SW480 (cell line): ENCODE data around the gene ACTRT2.

Source experiments
- DNase-seq: peaks from one replicate; pipeline ENCODE4 v3.0.0-alpha.2; 2016; ENCODE audit warnings: low spot score

Gene ACTRT2

DNA sequence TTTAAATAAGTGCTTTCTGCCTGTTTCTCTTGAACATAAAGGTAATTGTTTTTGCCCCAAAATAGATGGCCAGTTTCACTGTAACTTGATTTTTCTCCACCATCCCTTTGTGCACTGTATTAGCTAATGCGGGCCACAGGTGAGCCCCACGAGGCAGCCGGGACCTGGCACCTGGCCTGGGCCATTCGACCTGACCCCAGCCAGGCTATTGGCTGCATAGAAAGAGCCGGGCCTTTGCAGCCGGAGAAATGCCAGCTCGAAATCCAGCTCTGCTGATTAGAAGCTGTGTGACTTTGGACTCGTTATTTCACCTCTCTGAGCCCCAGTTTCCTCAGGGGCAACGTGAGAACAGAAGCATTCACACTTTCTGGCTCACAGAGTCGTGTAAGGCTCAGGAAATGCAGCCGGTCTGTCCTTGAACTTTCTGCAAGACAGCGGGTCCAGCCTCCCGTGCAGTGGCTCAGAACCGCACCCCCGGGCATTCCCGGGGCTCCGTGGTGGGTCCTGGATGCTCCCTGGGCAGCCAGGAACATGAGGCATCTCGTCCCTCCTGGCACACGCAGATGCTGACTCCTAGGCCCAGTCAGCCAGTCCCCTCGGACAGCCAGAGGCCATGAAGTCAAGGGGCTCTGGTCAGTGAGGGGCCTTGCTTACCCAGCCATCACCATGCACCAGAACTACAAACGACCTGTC lies 37.4 kb upstream of the ACTRT2 start:
- no peak for DNase-seq

DNA sequence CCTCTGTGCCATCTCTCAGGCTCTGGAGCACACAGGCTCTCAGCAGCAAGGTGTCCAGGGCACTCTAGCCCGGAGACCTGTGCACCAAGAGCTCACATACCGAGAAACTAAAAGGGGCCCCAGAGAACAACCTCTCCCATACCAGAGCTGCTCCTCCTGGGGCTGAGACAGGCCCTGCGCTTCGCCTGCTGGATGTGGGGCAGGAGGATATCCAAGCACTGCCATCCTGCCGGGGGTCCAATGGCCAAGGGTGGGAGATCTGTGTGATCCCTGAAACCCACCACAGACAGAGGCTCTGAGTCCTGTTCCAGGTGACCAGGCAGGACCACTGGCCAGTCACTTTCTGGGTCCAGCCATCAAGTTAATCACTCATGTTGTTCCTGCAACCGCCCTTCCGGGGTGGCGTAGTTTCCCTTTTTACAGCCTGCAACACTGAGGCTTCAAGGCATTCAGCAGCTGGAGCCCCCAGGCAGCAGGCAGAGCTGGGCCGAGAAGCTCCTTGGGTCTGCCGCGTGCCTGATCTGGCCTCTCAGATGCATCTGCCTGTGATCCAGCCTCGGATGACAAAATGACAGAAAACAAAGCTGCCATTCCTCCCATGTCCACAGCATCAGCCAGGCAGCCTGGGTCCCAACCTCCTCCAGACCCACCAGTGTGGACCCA lies 36.7 kb upstream of the ACTRT2 start:
- no peak for DNase-seq

DNA sequence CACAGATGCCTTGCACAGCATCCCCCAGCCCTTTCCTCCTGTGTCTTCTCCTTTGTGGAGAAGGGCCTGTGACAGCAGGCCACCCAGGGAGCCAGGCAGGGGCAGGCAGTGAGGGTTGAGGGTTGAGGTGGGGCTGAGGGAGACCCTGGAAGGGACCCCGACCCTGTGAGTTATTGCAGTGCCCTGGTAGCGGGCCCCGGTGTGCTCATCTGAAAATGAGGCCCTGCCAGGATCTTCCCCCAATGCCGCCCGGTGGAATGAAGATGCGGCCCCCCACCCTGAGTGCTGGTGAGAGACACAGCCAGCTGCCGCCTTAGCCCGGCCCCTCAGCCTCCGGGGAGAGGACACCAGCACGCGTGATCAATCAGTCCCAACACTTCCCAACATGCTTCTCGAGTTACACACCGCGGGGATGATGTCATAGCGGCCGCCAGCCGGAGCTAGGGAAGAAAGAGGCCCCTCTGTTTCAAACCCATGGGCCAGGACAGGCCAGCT lies 36.2 kb upstream of the ACTRT2 start:
- DNase-seq: no peak

DNA sequence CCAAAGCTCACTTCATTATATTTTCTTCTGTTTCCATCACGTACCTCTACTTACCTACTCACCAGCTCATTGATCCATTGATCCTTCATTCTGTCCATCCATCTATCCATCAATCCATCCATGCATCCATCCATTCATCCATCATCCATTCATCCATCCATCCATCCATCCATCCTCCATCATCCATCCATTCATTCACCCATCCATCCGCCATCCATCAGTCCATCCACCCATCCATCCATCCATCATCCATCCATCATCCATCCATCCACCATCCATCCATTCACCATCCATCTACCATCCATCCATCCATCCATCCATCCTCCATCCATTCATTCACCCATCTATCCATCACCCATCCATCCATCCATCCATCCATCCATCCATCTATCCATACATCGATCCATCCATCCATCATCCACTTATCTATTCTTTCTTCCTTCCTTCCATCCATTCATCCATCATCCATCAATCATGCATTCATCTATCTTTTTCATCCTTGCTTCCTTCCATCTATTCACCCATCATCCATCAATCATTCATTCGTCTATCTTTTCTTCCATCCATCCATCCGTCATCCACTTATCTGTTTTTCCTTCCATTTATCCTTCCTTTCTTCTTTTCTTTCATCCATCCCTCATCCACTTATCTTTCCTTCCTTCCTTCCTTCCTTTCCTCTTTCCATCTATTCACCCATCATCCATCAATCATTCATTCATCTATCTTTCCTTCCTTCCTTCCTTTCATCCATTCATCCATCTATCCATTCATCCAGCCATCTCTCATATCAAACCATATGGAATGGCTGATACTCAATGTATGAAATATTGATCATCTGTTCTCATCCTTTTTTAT lies 35.3 kb upstream of the ACTRT2 start:
- no peak for DNase-seq

DNA sequence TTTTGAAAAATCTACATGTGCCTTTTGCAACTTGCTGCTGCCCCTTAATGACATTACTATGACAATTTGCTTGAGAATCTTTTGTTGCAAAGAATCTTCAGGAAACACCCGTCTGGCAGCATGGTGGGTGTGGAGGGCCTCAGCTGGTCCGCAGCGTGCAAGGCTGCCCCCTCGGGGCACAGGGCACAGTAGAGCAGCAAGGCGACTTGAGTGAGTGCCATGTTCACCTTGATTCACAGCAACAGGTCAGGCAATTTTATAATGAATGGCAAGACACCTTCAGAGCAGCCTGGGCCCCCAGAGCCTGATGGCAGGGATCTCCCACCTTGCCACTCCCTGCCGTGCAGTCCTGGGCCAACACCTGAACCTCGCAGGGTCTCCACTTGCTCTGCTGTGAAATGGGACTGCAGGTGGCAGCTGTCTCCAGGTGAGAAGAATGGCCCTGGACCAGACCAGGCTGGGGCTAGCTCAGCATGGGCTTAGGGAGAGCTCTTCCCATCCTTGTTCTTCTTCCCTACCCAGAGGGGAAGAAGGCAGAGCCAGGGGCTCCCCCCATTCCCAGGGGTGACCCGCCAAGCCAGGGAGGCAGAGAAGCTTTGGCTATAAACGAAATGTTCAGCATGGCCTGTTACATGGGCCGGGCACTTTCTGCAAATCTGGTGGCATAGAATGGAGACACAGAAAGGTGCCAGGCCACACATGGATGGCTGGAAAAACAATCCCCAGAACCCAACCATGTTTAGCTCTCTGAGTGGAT lies 34.5 kb upstream of the ACTRT2 start:
- DNase-seq: no peak

DNA sequence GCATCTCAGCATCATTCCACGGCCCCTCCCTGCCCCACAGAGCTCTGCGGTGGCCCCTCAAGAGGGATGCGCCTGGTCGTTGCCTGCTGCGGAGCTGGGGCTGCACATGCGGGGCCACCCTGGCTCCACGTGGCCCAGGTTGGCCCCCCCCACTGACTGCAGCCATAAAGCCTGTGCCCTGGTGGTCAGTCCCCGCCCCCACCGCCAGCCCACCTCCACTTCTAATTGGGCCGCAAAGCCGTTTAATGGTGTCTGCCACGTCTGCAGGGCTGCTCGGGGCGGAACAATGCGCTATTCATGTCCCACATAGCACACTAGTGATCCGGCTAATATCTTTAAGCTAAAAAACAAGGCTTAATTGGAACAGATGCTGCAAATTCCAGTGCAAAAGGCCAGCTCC lies 33.5 kb upstream of the ACTRT2 start:
- no peak for DNase-seq

DNA sequence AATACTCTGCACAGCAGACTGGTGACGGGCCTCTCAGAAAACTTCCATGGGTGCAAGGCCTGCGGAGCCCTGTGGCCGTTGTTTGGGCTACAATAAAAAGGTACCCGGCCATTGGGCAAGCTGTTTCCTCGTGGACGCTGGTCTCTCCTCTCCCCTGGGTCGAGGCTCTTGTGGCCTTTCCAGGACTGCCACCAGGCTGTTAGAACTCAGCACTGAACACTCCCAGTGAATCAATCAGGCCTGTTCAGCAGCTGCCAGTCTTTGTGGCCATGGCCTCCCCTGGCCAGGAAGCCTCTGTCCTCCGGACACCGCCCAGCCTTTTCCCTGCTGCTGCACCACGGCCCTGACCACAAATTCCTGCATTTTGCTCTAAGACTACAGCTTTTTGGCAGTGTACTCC lies 33.0 kb upstream of the ACTRT2 start:
- no peak for DNase-seq

DNA sequence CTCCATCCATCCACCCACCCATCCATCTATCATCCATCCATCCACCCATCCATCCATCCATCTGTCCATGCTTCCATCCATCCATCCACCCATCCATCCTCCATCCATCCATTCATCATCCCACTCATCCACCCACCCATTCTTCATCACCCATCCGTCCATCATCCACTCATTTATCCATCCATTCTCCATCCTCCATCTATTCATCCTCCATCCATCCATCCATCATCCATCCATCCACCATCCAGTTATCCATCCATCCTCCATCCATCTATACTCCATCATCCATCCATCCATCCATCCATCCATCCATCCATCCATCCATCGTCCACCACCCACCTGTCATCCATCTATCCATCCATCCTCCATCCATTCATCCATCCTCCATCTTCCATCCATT lies 32.1 kb upstream of the ACTRT2 start:
- DNase-seq: no peak

DNA sequence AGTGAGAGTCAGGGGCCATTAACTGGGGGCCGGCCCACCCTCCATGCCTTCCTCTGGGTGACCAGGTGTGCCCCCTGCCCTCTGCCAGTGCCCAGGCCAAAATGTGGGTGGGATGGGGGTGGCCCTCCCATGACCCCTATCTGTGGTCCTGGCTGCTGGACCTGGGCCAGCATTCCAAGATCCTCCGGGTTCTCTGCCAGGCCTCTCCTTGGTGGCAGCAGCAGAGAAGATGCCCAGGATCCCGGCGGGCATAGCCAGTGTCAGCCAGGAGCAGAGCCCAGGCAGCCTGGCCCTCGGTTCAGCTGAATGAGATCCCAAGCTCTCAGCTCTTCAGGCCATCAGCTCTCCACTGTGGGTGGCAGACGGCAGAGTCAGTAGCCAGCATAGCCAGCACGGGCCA lies 31.3 kb upstream of the ACTRT2 start:
- no peak for DNase-seq

DNA sequence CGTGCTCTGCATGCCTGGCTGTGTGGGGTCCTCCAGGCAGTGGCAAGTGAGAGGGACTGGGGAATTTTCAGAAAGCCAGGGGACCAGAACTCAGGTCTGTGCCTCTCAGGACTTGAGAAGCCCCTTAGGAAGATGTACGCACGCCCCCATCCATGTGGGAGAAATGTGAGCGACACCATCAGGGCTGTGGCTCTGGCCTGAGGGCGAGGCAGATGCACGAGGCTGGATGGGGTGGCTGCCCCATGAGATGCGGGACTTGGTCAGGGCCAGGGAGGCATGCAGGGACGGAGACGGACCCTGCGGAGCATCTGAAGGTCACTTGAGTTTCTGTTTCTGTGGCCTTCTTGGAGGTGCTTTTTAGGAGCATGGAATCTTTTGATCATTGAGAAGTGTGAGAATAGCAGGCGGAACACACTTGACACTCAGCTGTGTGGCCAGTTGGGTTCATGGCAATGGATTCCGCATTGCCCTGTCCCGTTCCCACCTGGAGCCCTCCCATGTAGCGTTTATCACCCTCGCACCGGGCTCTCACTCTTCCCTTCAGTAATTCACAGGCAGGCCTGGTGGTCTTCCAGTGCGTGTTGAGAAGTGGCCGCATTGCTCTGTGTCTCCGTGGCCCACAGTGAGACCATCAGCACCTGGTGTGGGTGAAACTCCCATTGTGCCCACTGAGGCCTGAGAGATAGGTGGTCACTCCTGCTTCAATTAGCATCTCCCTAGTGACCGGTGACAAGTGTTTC lies 30.7 kb upstream of the ACTRT2 start:
- no peak for DNase-seq

DNA sequence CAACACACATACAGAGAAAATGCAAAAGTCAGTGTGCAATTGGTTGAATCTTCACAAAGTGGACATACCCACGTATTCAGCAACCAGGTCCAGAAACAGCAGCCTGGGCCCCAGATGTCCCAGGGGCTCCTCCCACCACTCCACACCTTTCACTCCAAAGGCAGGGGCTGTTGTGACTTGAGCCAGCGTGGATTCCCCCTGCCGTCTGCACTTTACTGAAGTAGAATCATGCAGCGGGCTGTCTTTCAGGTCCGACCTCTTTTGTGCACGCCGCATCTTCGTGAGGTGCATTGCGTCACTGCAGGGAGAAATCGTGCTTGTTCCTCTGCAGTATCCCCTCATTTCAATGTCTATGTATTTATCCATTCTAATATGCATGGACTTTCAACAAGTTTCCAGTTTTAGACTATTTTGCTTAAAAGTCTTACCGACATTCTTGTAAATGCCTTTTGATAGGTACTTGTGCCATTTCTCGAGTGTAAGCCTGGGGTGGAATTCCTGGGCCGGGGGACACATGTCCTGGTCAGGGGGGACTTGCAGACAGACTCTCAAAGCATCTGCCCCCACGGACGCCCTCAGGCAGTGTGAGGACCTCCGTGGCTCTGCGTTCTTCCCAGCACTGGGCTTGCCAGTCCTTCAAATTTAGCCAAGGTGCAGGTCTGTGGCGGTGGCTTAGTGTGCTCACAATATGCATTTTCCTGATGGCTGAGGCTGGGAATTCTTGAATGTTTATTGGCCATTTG lies 29.3 kb upstream of the ACTRT2 start:
- DNase-seq: no peak

DNA sequence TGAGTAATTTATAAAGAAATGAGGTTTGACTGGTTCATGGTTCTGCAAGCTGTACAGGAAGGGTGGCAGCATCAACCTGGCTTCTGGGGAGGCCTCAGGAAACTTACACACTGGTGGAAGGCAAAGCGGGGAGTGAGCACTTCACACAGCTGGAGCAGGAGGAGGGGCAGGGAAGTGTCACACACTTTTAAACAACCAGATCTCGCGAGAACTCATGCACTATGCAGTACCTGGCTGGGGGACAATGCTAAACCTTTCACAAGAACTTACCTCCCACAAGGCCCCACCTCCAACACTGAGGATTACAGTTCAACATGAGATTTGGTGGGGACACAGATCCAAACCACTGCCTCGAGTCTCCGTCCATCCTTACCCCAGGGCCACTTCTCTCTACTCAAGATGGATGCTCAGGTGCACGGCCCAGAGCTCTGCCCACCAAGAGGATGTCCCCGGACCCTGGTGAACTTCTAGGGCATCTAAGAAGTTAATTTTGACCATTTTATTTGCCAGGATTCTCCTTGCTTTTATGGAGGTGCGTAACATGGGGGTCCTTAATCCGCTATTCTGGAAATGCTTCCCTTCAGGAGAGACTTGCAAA lies 22.7 kb upstream of the ACTRT2 start:
- DNase-seq: no peak

DNA sequence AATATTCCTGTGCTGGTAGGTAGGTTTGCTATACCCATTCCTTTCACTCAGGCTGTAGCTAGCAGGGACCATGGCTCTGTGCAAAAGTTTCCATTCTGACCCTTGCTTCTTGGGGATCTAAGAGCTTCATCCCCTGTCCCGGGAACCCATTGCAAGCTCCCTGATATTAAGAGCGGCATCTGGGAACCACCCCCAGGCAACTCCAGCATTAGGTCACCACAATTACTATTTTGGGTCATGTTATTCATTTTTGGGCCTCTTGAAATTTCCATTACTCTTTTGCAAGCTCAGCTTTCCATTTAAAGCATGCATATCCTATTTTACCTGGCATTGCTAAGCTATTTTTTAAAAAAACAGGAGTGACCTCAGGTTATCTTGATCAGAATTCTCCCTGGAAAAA lies 22.1 kb upstream of the ACTRT2 start:
- DNase-seq: no peak

DNA sequence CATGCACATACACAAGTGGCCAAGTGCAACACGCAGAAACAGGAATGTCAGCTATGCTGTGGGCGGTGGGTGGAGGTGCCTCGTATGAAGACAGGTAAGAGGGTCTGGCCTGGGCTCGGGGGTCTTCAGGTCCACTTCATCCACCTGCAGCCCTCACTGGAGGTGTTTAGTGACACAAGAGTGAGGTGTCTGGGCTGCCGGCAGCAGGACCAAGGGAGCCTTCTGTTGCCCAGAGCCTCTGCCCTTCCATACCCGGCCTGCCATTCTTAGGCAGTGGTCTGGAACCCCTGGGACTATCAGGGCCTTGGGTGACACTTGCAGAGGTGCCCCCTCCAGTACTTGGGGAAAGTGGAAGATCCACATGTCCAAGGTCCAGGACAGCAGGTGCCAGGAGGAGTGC lies 21.7 kb upstream of the ACTRT2 start:
- DNase-seq: no peak

DNA sequence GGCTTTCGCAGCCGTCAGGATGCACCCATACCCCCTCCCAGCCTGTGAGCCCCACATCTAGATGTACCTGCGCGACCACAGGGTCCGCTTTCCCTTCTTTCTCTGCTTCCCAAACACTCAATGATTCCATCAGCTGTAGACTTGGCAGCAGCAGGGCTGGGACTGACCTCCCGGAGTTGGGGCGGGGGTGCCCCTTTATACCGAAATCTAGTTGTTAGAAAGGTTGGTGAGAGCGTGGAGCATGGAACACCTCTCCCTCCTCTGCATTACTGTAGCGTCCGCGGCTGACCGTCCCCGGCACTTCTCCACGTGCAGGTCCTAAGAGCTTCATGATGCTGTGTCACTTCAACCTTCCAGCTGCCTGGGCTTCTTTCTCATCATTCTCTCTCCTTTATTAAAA lies 21.1 kb upstream of the ACTRT2 start:
- DNase-seq: no peak

DNA sequence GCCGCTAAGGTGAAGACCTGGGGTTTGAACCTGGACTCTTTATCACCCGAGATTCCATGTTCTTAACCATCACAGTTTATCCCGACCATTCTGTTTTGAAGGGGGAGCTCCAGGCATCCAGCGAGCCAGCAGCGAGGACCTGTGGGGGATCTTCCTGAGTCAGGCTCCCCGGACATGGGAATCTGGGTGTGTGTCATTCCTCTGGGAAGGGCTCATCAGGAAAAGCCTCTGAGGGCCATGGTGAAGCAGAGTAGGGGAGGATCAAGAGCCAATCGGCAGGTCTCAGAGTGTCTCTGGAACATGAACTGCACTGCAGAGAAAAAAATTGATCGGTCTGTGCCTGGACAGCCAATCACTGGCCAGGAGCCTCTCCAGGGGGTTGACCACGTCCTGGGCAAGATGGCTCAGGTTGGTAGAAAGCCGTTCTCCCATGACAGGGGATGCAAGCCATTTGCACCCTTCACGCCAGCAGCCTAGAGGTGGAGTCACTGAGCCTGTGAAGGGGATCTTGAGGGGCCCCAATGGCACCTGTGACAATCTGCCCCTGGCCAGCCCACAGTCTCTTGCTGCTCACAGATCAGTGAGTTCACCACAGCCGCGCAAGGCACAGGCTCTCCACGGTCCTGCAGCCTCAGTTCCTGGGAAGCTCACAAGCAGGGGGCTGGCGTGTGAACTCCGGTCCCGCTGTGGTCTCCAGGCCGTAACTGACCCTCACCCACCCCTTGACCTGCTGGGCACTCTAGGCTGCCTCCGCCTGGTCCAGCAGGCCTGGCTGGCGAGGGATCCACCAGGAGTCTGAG lies 20.4 kb upstream of the ACTRT2 start:
- peak; percentile 18 for DNase-seq

DNA sequence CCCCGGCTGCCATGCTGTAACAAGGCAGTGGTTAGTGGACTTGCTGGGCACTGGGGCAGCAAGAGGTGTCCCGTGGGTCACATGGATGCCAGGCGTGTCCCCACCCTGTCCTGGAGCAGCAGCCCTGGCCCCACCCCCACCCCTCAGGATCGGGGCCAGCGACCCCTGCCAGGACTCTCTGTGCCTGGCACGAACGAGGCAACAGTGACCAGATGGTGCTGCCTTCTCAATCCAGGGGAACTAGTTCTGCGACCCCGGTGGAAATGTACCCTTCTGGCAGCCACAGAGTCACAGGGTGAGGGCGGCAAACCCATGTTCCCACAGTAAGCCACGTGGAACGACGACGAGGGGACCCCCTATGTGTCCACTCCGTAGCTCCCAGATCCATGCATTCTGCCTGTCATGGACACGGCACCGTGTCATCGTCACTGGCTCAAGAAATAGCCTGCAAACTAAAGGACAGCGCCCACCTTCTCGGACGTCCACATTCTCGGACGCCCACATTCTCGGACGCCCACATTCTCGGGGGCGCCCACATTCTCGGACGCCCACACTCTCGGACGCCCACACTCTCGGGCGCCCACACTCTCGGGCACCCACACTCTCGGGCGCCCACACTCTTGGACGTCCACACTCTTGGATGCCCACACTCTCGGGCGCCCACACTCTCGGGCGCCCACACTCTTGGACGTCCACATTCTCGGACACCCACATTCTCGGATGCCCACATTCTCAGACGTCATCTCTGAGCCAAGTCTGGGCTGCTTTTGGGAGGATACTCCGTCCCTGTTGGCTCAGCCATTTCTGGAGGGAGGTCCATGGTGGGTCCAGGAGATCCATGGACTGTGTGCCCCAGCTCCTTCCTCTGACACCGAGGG lies 19.6 kb upstream of the ACTRT2 start:
- no peak for DNase-seq

DNA sequence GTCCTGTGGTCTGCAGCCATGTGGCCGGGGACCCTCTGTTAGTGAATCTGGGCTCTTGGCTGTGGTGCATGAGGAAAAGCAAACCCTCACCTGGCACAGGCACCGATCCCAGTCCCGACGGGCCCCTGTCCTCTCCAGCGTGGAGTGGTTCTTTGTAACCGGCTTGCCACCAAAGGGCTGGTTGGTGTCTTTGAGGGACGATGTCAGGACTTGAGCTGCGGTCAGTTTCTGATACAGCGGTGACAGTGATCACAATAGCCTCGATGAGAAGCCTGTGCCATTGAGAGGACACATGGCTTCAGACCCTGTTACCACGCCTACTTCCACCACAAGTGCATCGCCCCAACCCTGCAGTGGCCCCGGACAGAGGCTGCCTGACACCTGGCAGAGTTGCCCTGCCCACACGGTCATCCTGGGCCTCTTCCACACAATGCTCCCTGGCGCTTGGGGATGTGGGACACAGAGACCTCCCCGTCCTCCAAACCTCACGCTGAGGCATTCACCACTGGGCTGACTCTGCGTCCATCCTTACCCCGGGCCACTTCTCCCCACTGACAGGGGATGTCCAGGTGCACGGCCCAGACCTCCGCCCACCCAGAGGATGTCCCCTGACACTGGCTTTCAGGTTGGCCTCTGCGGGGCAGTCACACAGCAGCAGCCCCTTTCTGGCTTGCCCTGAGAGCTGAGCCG lies 18.8 kb upstream of the ACTRT2 start:
- no peak for DNase-seq
